Trophoblast cell (in vitro differentiated cells and primary cell): Measurements from ENCODE around the gene SOX3.

ENCODE experiments used
- DNase-seq, 2 donors: peaks; one replicate each; pipeline ENCODE4 v3.0.0-alpha.2; 2016
- H2AFZ ChIP-seq: 2 replicates; pipeline ENCODE4 v1.6.1; 2013; ENCODE audit warnings: low read length, moderate library complexity, mild to moderate bottlenecking; ENCODE audit not compliant: insufficient read depth, poor library complexity
- H2AK5ac ChIP-seq: 2 replicates; pipeline ENCODE4 v1.6.1; 2013; ENCODE audit warnings: mild to moderate bottlenecking, low read length
- H2BK120ac ChIP-seq: 2 replicates; pipeline ENCODE4 v1.6.1; 2013; ENCODE audit warnings: low read length, mild to moderate bottlenecking, moderate library complexity; ENCODE audit not compliant: insufficient read depth, poor library complexity
- H2BK12ac ChIP-seq: 2 replicates; pipeline ENCODE4 v1.6.1; 2013; ENCODE audit warnings: mild to moderate bottlenecking, low read length, moderate library complexity
- H2BK5ac ChIP-seq: 2 replicates; pipeline ENCODE4 v1.6.1; 2013; ENCODE audit warnings: low read length, low read depth, moderate library complexity, mild to moderate bottlenecking; ENCODE audit not compliant: poor library complexity
- H3K14ac ChIP-seq: 2 replicates; pipeline ENCODE4 v1.6.1; 2013; ENCODE audit warnings: mild to moderate bottlenecking, low read length
- H3K18ac ChIP-seq: 2 replicates; pipeline ENCODE4 v1.6.1; 2013; ENCODE audit warnings: mild to moderate bottlenecking, low read length
- H3K23ac ChIP-seq: 2 replicates; pipeline ENCODE4 v1.6.1; 2013; ENCODE audit warnings: low read length
- H3K27ac ChIP-seq: 2 replicates; pipeline ENCODE4 v1.5.1; 2013; ENCODE audit warnings: low read depth, mild to moderate bottlenecking, inconsistent platforms, low read length, moderate library complexity
- H3K27me3 ChIP-seq: 2 replicates; pipeline ENCODE4 v1.6.1; 2013; ENCODE audit warnings: inconsistent platforms, mild to moderate bottlenecking, low read length, moderate library complexity; ENCODE audit not compliant: insufficient read depth
- H3K36me3 ChIP-seq, 2 experiments: 1 replicate in 1 of 2; 2 replicates in 1 of 2; pipeline ENCODE4 v1.6.1; 2013; ENCODE audit warnings: low read length in 2 of 2, mild to moderate bottlenecking in 2 of 2, moderate library complexity in 1 of 2; ENCODE audit not compliant: insufficient read depth in 2 of 2, control insufficient read depth in 1 of 2
- H3K4ac ChIP-seq: 2 replicates; pipeline ENCODE4 v1.6.1; 2013; ENCODE audit warnings: low read depth, mild to moderate bottlenecking, low read length, moderate library complexity
- H3K4me1 ChIP-seq, 2 experiments: 1 replicate in 1 of 2; 2 replicates in 1 of 2; pipeline ENCODE4 v1.6.1; 2013; ENCODE audit warnings: low read length in 2 of 2, mild to moderate bottlenecking in 2 of 2, moderate library complexity in 1 of 2; ENCODE audit not compliant: insufficient read depth in 2 of 2, control insufficient read depth in 1 of 2
- H3K4me2 ChIP-seq: 2 replicates; pipeline ENCODE4 v1.6.1; 2013; ENCODE audit warnings: inconsistent platforms, mild to moderate bottlenecking, low read length, moderate library complexity
- H3K4me3 ChIP-seq: 2 replicates; pipeline ENCODE4 v1.5.1; 2013; ENCODE audit warnings: mild to moderate bottlenecking, low read depth, low read length, inconsistent platforms
- H3K79me1 ChIP-seq: one replicate; pipeline ENCODE4 v1.6.1; 2013; ENCODE audit warnings: low read length
- H3K79me2 ChIP-seq: 2 replicates; pipeline ENCODE4 v1.6.1; 2013; ENCODE audit warnings: low read length, mild to moderate bottlenecking; ENCODE audit not compliant: control insufficient read depth, insufficient read depth, poor library complexity
- H3K9ac ChIP-seq: 2 replicates; pipeline ENCODE4 v1.6.1; 2013; ENCODE audit warnings: mild to moderate bottlenecking, low read length
- H3K9me3 ChIP-seq: 2 replicates; pipeline ENCODE4 v1.6.1; 2013; ENCODE audit warnings: low read depth, mild to moderate bottlenecking, control low read depth, inconsistent platforms, low read length; ENCODE audit not compliant: insufficient read depth
- H4K12ac ChIP-seq: 2 replicates; pipeline ENCODE4 v1.6.1; 2013; ENCODE audit warnings: low read depth, mild to moderate bottlenecking, low read length, moderate library complexity
- H4K8ac ChIP-seq: 2 replicates; pipeline ENCODE4 v1.6.1; 2013; ENCODE audit warnings: low read depth, mild to moderate bottlenecking, low read length, moderate library complexity
- H4K91ac ChIP-seq: one replicate; pipeline ENCODE4 v1.6.1; 2013; ENCODE audit warnings: low read depth, mild to moderate bottlenecking, low read length, moderate library complexity
- WGBS: extraction: QIAGEN DNeasy Blood & Tissue Kit; methylation state at CpG from one replicate; pipeline ENCODE4 v1.1.7; 2013; ENCODE audit warnings: missing lambda C conversion rate; ENCODE audit not compliant: insufficient read length, insufficient coverage; ENCODE audit errors: extremely low coverage; 5-methylcytosine and 5-hydroxymethylcytosine counted together

Gene SOX3

DNA sequence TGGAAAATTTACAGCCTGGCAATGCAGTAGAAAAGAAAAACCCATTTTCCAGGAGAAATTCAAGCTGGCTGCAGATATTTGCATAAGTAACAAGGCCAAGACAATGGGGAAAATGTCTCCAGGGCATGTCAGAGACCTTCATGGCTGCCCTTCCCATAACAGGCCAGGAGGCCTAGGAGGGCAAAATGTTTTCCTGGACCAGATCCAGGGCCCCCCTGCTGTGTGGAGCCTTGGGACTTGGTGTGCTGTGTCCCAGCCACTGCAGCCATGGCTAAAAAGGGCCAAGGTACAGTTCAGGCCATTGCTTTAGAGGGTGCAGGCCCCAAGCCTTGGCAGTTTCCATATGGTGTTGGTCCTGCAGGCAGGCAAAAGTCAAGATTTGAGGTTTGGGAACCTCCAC is 29.8 kb downstream of the SOX3 start:
- Histone ChIP-seq H3K14ac (no peak overlapping the region), H3K4me3 (no peak overlapping the region), H4K12ac (no peak overlapping the region), H3K9ac (no peak overlapping the region), H4K8ac (no peak overlapping the region), H3K18ac (no peak overlapping the region), H3K79me1 (no peaks in the 10 kb centered on the region), H2BK12ac (no peak overlapping the region), H3K79me2 (no peaks in the 10 kb centered on the region), H2BK5ac (no peak overlapping the region), H3K9me3 (no peaks in the 10 kb centered on the region), H2AK5ac (no peak overlapping the region), H2BK120ac (no peak overlapping the region), H3K4ac (no peak overlapping the region), H3K36me3 (peaks cover 0 to 2% of the 10 kb centered on the region in 2 experiments), H2AFZ (no peak overlapping the region), H3K4me2 (no peak overlapping the region), H3K27me3 (no peaks in the 10 kb centered on the region), H3K23ac (no peak overlapping the region), H3K27ac (no peak overlapping the region), H3K4me1 (no peaks in the 10 kb centered on the region), H4K91ac (no peak overlapping the region)
- DNase-seq = no peak

DNA sequence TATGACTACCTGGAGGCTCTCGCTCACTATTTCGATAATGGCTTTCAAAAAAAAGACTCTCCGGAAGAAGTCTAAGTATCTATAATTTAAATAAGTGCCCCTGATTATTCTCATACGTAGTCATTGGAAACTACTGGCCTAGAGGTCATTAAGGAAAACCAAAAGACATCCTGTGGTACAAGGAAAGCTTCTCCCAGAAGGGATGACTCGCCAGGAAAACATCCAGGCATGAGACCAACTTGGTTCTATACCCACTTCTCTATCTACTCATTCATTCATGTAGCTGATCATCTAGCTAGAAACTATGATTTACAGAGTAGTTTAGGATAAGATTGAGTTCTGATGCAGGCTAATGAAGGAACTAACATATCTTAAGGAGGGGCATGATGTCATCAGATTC is 37.7 kb downstream of the SOX3 start:
- Histone ChIP-seq H3K79me2 (no peaks in the 10 kb centered on the region), H2BK120ac (no peak overlapping the region), H3K36me3 (no peaks in the 10 kb centered on the region), H3K79me1 (no peaks in the 10 kb centered on the region), H3K4ac (no peak overlapping the region), H3K9ac (no peak overlapping the region), H3K4me2 (no peak overlapping the region), H4K8ac (no peak overlapping the region), H2AFZ (no peak overlapping the region), H3K14ac (no peak overlapping the region), H2BK12ac (no peak overlapping the region), H4K12ac (no peak overlapping the region), H3K27ac (no peak overlapping the region), H3K9me3 (no peaks in the 10 kb centered on the region), H3K4me3 (no peak overlapping the region), H3K4me1 (no peaks in the 10 kb centered on the region), H3K23ac (no peak overlapping the region), H2BK5ac (no peak overlapping the region), H3K18ac (no peak overlapping the region), H2AK5ac (no peak overlapping the region), H4K91ac (no peak overlapping the region), H3K27me3 (no peaks in the 10 kb centered on the region)
- DNase-seq = no peak
- WGBS = no CpG with 5 or more reads among the region's 5 CpGs
